Smooth muscle cell (in vitro differentiated cells): ENCODE data around the gene TOE1. TPM values are rescaled to one million over a fixed set of nuclear protein-coding genes. Genes with fewer than 3 reads are reported as not detected.

Experiments
- DNase-seq: peaks from one replicate; lab custom pipeline; 2025; ENCODE audit not compliant: unreplicated experiment; lab: John Stamatoyannopoulos, UW
- H2AFZ ChIP-seq: fragments of 200-600 bp; sonication (generic); 2 replicates; pipeline ENCODE4 v1.6.0; 2016; ENCODE audit warnings: antibody characterized with exemption, low read depth, mild to moderate bottlenecking
- H3F3A ChIP-seq: fragments of 200-600 bp; sonication (generic); 2 replicates; pipeline ENCODE4 v1.6.0; 2017; ENCODE audit warnings: antibody characterized with exemption, low read depth
- H3K27ac ChIP-seq: fragments of 200-600 bp; sonication (generic); 2 replicates; pipeline ENCODE4 v1.5.1; 2016; ENCODE audit warnings: low read depth, mild to moderate bottlenecking
- H3K27me3 ChIP-seq: fragments of 200-600 bp; sonication (generic); 2 replicates; pipeline ENCODE4 v1.6.1; 2016; ENCODE audit warnings: low read depth, mild to moderate bottlenecking
- H3K36me3 ChIP-seq: fragments of 200-600 bp; sonication (generic); 2 replicates; pipeline ENCODE4 v1.5.1; 2016; ENCODE audit warnings: low read depth
- H3K4me1 ChIP-seq: fragments of 200-600 bp; sonication (generic); 2 replicates; pipeline ENCODE4 v1.5.1; 2016; ENCODE audit warnings: low read depth
- H3K4me2 ChIP-seq: fragments of 200-600 bp; sonication (generic); 2 replicates; pipeline ENCODE4 v1.6.0; 2016; ENCODE audit warnings: mild to moderate bottlenecking
- H3K4me3 ChIP-seq: fragments of 200-600 bp; sonication (generic); 2 replicates; pipeline ENCODE4 v1.5.1; 2016; ENCODE audit warnings: mild to moderate bottlenecking
- H3K79me2 ChIP-seq: fragments of 200-600 bp; sonication (generic); 2 replicates; pipeline ENCODE4 v1.6.0; 2016; ENCODE audit warnings: low read depth, mild to moderate bottlenecking
- H3K9ac ChIP-seq: fragments of 200-600 bp; sonication (generic); 2 replicates; pipeline ENCODE4 v1.6.0; 2016; ENCODE audit warnings: low read depth
- H3K9me3 ChIP-seq: fragments of 200-600 bp; sonication (generic); replicated peaks from 2 replicates; pipeline ENCODE4 v1.5.1; 2016; ENCODE audit warnings: low read depth
- H4K20me1 ChIP-seq: fragments of 200-600 bp; sonication (generic); 2 replicates; pipeline ENCODE4 v1.6.0; 2016; ENCODE audit warnings: low read depth
- WGBS: methylation state at CpG from one replicate; pipeline ENCODE4 v1.1.7; 2016; ENCODE audit warnings: low lambda C conversion rate; 5-methylcytosine and 5-hydroxymethylcytosine counted together
- polyA plus RNA-seq: library from polyadenylated mRNA; unstranded; fragments of >200 nt; fragmentation: Nextera tagmentation; extraction: Ambion mirVana; gene quantifications from 2 replicates; pipeline ENCODE4 v1.2.1, GENCODE V29; 2016
- total RNA-seq: library from RNA; depleted of rRNA; stranded (reverse); fragments of >200 nt; gene quantifications from 2 replicates; pipeline ENCODE4 v1.2.3, GENCODE V29; 2014
- TF ChIP-seq, protein P1 (sequence below): fragments of 200-600 bp; sonication (generic); IDR thresholded peaks from 2 replicates; pipeline ENCODE4 v1.5.1; 2017; ENCODE audit warnings: borderline replicate concordance, mild to moderate bottlenecking, antibody characterized with exemption; ENCODE audit not compliant: insufficient read depth, poor library complexity, severe bottlenecking

TOE1 gene
- total and polyA plus RNA-seq, 2 experiments from 2014 or later: 2.8 to 3.3 TPM

DNA sequence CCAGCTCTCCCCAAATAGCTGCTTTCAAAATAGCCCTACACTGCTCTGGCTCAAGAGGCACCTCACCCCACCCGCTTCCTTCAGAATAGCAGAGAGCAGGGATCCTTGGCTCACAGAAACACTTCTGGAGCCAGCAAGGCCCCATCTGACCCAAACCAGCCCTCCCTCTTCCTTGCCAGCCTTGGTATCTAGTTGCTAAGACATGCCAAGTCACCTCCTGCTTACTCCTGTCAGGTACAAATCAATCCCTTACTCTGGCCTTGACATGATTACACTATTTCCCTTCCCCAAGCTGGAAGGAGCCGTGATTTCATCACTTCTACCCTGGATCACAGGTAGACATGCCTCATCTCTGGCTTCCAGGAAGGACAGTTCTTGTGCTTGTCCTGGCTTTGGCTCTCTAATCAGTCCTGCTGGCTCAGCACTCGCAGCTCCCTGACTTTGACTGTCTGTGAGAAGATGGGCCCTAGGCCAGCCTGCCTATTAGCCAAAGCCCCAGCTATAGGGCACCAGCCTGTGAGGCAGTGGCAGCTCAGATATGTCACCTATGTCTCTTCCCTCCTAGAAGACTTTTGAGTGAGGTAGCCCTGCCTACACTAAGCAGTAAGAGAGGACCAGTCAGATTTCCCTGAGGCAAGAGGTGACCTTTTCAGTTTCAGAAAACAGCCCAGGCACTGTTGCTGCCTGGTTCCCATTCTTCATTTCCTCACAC lies 9.2 kb downstream of the TOE1 start:
- Histone ChIP-seq H3K36me3 (no peaks in the 10 kb centered on the region), H3K4me1 (no peaks in the 10 kb centered on the region), H3K27me3 (no peaks in the 10 kb centered on the region), H3K27ac (peak overlapping the region; percentile 62), H3K9me3 (no peaks in the 10 kb centered on the region), H3F3A (no peaks in the 10 kb centered on the region), H3K4me2 (no peak overlapping the region), H2AFZ (no peak overlapping the region), H4K20me1 (no peaks in the 10 kb centered on the region), H3K79me2 (no peaks in the 10 kb centered on the region), H3K4me3 (no peak overlapping the region), H3K9ac (no peak overlapping the region)
- 91% methylated on average over 3 of the region's 3 CpGs for WGBS
- TF ChIP-seq, protein P1, sequence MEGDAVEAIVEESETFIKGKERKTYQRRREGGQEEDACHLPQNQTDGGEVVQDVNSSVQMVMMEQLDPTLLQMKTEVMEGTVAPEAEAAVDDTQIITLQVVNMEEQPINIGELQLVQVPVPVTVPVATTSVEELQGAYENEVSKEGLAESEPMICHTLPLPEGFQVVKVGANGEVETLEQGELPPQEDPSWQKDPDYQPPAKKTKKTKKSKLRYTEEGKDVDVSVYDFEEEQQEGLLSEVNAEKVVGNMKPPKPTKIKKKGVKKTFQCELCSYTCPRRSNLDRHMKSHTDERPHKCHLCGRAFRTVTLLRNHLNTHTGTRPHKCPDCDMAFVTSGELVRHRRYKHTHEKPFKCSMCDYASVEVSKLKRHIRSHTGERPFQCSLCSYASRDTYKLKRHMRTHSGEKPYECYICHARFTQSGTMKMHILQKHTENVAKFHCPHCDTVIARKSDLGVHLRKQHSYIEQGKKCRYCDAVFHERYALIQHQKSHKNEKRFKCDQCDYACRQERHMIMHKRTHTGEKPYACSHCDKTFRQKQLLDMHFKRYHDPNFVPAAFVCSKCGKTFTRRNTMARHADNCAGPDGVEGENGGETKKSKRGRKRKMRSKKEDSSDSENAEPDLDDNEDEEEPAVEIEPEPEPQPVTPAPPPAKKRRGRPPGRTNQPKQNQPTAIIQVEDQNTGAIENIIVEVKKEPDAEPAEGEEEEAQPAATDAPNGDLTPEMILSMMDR: no peak
- no peak for DNase-seq

DNA sequence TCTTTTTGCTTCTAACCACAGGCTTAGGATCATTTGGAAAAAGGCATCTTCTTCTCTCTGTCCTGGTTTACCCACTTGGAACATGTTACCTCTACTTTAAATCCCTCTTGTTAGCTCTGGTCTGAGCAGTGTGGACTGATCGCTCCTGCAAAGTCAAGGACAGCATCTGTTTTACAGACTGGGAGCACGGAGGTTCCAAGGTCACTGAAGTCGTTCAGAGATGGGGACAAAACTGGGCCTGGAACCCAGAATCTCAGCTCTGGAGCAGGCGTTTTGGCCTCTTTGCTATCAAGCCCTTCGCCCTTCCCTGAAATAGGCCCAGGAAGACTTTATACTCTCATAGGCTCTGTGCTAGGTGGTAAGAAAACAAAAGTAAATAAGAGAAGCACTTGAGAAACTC lies 11.5 kb downstream of the TOE1 start:
- H3K9me3 ChIP-seq: no peaks in the 10 kb centered on the region
- DNase-seq: no peak
- H3K9ac ChIP-seq: no peak overlapping the region
- no peaks in the 10 kb centered on the region for H3K27me3 ChIP-seq
- H3F3A ChIP-seq: no peaks in the 10 kb centered on the region
- no peak overlapping the region for H3K4me3 ChIP-seq
- H4K20me1 ChIP-seq: no peaks in the 10 kb centered on the region
- H3K79me2 ChIP-seq: no peaks in the 10 kb centered on the region
- no peaks in the 10 kb centered on the region for H3K36me3 ChIP-seq
- no peak overlapping the region for H3K4me2 ChIP-seq
- H3K27ac ChIP-seq: no peak overlapping the region
- 89% methylated on average over 5 of the region's 5 CpGs for WGBS
- TF ChIP-seq, protein P1: no peak
- no peaks in the 10 kb centered on the region for H3K4me1 ChIP-seq
- H2AFZ ChIP-seq: no peak overlapping the region

DNA sequence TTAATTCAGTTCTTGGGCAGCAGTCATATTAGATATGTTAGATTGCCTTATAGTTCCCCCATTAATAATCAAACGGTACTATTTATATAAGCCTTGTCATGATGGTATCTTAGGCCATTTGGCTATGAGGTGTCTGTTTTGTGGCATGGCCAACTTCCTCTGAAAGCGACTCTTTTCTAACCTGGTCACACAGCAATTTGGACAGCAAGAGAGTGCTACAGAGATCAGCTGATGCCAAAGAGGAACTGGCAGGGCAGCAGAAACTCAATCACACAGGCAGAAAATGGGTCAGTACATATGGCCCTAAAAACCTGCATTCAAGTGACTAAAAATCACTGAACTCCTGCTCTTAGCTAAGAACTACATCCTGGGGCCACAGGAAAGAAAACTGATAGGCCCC lies 13.7 kb downstream of the TOE1 start:
- Histone ChIP-seq H3K9me3 (no peaks in the 10 kb centered on the region), H3K4me1 (no peaks in the 10 kb centered on the region), H3K36me3 (no peaks in the 10 kb centered on the region), H3K4me3 (no peak overlapping the region), H2AFZ (no peak overlapping the region), H3K27me3 (no peaks in the 10 kb centered on the region), H3K79me2 (no peaks in the 10 kb centered on the region), H3K4me2 (no peak overlapping the region), H4K20me1 (no peaks in the 10 kb centered on the region), H3K27ac (no peak overlapping the region), H3F3A (no peaks in the 10 kb centered on the region), H3K9ac (no peak overlapping the region)
- WGBS: 91% methylated on average over 2 of the region's 2 CpGs
- DNase-seq: no peak
- TF ChIP-seq, protein P1: no peak

DNA sequence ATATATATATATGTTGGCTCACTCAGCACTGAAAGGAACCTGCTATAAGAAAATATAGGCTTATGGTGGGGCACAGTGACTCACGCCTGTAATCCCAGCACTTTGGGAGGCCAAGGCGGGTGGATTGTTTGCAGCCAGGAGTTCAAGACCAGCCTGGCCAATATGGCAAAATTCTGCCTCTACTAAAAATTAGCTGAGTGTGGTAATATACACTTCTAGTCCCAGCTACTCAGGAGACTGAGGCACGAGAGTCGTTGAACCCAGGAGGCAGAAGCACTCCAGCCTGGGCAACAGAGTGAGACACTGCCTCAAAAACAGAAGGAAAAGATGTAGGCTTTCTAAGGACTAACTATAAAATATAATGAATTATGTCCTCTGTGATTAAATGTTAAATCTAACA lies 14.9 kb downstream of the TOE1 start:
- H3K4me2 ChIP-seq: no peak overlapping the region
- no peaks in the 10 kb centered on the region for H4K20me1 ChIP-seq
- H3F3A ChIP-seq: no peaks in the 10 kb centered on the region
- H2AFZ ChIP-seq: no peak overlapping the region
- H3K9ac ChIP-seq: no peak overlapping the region
- H3K9me3 ChIP-seq: no peaks in the 10 kb centered on the region
- H3K79me2 ChIP-seq: no peaks in the 10 kb centered on the region
- WGBS: 92% methylated on average over 4 of the region's 4 CpGs
- no peak for DNase-seq
- H3K4me1 ChIP-seq: peaks cover under 1% of the 10 kb centered on the region
- no peaks in the 10 kb centered on the region for H3K36me3 ChIP-seq
- H3K4me3 ChIP-seq: no peak overlapping the region
- H3K27ac ChIP-seq: no peak overlapping the region
- no peaks in the 10 kb centered on the region for H3K27me3 ChIP-seq
- TF ChIP-seq, protein P1: no peak
